ENCODE measurements around the gene WDR73. TPM values are rescaled to one million over a fixed set of nuclear protein-coding genes. Genes with fewer than 3 reads are reported as not detected.
A peak's percentile ranks its signal among the peaks of the same experiment; 100 is the strongest.

WDR73 gene
- total RNA-seq, 6 experiments from 2014 or later, result 19.9 to 23.7 (median 21.4) TPM

DNA sequence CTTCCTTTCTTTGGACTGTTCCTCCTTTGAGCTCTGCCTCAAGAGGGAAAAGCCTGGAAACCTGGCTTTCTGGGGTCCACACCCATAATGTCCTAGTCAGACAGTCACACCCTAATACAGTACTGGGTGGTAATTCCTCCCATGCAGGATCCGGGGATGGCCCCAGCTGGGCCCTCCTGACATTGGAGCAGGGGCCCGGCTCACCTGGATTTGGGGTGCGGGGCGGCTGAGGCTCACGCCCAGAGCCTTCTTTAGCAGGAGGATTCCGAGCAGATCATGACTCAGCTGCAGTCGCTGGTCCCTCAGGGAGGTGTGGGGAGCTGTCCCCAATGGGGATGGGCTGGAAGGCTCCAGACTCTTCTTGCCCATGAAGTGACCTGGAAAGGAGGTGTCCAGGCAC is 2.9 kb upstream of the WDR73 start:
- no peaks in the 10 kb centered on the region for H3K9me3 Mint-ChIP-seq
- H3K36me3 Mint-ChIP-seq (ENCODE audit: low read depth), result peaks cover 11% of the 10 kb centered on the region
- DNase-seq, result no peak
- H3K4me1 Mint-ChIP-seq (ENCODE audit: low read depth), result peaks cover 48% of the 10 kb centered on the region
- no peak for TF ChIP-seq CTCF (IDR thresholded peaks at IDR 0.05)
- H3K27ac Mint-ChIP-seq, result no peak overlapping the region
- peak overlapping the region; percentile 74 for H3K4me3 Mint-ChIP-seq
- no peaks in the 10 kb centered on the region; the same call in 1 of the 2 replicates for H3K27me3 Mint-ChIP-seq (ENCODE audit: insufficient read depth)

GRCh38 chr15:84654689-84655453 is 788 bp upstream of the WDR73 start:
- H3K36me3 Mint-ChIP-seq (ENCODE audit: low read depth), result peaks cover 18% of the 10 kb centered on the region
- H3K4me1 Mint-ChIP-seq (ENCODE audit: low read depth), result peaks cover 55% of the 10 kb centered on the region
- peak overlapping the region; percentile 99 for H3K27ac Mint-ChIP-seq
- H3K27me3 Mint-ChIP-seq (ENCODE audit: insufficient read depth), result no peaks in the 10 kb centered on the region; the same call in 1 of the 2 replicates
- peak; percentile 83 for TF ChIP-seq CTCF (IDR thresholded peaks at IDR 0.05)
- H3K4me3 Mint-ChIP-seq, result peak overlapping the region; percentile 99
- H3K9me3 Mint-ChIP-seq, result no peaks in the 10 kb centered on the region
- DNase-seq, result peak; percentile 69

GRCh38 chr15:84653584-84653909 is 536 bp downstream of the WDR73 start:
- TF ChIP-seq CTCF (IDR thresholded peaks at IDR 0.05), result no peak
- Mint-ChIP-seq H3K27me3 (ENCODE audit: insufficient read depth) (no peaks in the 10 kb centered on the region; the same call in 1 of the 2 replicates), H3K9me3 (no peaks in the 10 kb centered on the region), H3K27ac (peak overlapping the region; percentile 99), H3K36me3 (ENCODE audit: low read depth) (peaks cover 25% of the 10 kb centered on the region), H3K4me1 (ENCODE audit: low read depth) (peaks cover 52% of the 10 kb centered on the region), H3K4me3 (peak overlapping the region; percentile 99)
- DNase-seq, result no peak

GRCh38 chr15:84649706-84650105 is 4.4 kb downstream of the WDR73 start:
- no peak for TF ChIP-seq CTCF (IDR thresholded peaks at IDR 0.05)
- Mint-ChIP-seq H3K27ac (no peak overlapping the region), H3K4me3 (no peak overlapping the region), H3K9me3 (no peaks in the 10 kb centered on the region), H3K27me3 (ENCODE audit: insufficient read depth) (no peaks in the 10 kb centered on the region; the same call in 1 of the 2 replicates), H3K36me3 (ENCODE audit: low read depth) (peaks cover 47% of the 10 kb centered on the region), H3K4me1 (ENCODE audit: low read depth) (peaks cover 37% of the 10 kb centered on the region)
- no peak for DNase-seq

GRCh38 chr15:84648539-84648938 is 5.5 kb downstream of the WDR73 start:
- DNase-seq, result peak; percentile 33
- TF ChIP-seq CTCF (IDR thresholded peaks at IDR 0.05), result no peak
- Mint-ChIP-seq H3K9me3 (no peaks in the 10 kb centered on the region), H3K27ac (no peak overlapping the region), H3K27me3 (ENCODE audit: insufficient read depth) (no peaks in the 10 kb centered on the region), H3K4me3 (no peak overlapping the region), H3K36me3 (ENCODE audit: low read depth) (peaks cover 43% of the 10 kb centered on the region), H3K4me1 (ENCODE audit: low read depth) (peaks cover 32% of the 10 kb centered on the region)

Measured in HFFc6 (cell line).